Measurements from ENCODE around the gene MAST2.

DNA sequence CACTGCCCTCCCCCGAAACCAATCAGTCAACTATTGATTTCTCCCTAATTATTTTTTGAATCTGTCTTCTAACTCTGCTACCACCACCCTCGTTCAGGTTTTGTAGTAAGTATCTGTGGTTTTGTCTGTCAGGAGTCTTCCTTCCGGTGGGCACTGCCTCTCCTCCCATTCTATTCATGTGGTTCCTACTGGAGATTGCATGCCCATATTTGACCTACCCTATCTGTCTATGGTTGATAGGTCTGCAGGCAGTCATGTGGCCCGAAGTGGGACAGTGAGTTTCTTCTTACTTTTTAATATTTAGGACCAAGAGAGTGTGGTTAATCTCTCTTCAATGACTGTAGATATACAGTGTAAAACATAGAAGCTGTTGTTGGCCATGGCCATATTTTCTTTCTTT lies 17.8 kb upstream of the MAST2 start:
- TF ChIP-seq, protein P1, sequence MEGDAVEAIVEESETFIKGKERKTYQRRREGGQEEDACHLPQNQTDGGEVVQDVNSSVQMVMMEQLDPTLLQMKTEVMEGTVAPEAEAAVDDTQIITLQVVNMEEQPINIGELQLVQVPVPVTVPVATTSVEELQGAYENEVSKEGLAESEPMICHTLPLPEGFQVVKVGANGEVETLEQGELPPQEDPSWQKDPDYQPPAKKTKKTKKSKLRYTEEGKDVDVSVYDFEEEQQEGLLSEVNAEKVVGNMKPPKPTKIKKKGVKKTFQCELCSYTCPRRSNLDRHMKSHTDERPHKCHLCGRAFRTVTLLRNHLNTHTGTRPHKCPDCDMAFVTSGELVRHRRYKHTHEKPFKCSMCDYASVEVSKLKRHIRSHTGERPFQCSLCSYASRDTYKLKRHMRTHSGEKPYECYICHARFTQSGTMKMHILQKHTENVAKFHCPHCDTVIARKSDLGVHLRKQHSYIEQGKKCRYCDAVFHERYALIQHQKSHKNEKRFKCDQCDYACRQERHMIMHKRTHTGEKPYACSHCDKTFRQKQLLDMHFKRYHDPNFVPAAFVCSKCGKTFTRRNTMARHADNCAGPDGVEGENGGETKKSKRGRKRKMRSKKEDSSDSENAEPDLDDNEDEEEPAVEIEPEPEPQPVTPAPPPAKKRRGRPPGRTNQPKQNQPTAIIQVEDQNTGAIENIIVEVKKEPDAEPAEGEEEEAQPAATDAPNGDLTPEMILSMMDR (IDR thresholded peaks at IDR 0.05), result no peak
- TF ChIP-seq EP300 (IDR thresholded peaks at IDR 0.05) (no peak), POLR2AphosphoS5 (IDR thresholded peaks at IDR 0.05) (no peak)
